K562 (cell line): Measurements from ENCODE around the gene MAP3K7. TPM values are rescaled to one million over a fixed set of nuclear protein-coding genes. Genes with fewer than 3 reads are reported as not detected.

Experiments
- ATAC-seq: fragments of 200-7000 bp; cut with Tn5 transposase; 3 replicates; pipeline ENCODE4 v1.9.1; 2020; ENCODE audit warnings: moderate library complexity
- BruUV-seq: library from RNA; stranded (reverse); fragments of 400-500 nt; replicated peaks from 2 replicates; lab custom pipeline; 2021; lab: Mats Ljungman, UMichigan
- CTCF ChIA-PET: fragments of 300-600 bp; formaldehyde crosslinking; extraction: SDS; loops from one replicate; lab custom pipeline; 2021; ENCODE audit warnings: low intra/inter-chr PET ratio; lab: Yijun Ruan, JAX
- POLR2A ChIA-PET: fragments of 300-600, 350-650 bp; sonication (Branson Sonifier 250); formaldehyde crosslinking; extraction: SDS; loops from one replicate; lab custom pipeline; 2021; ENCODE audit warnings: antibody characterized with exemption, inconsistent platforms; lab: Yijun Ruan, JAX
- DNase-seq, 4 experiments: peaks; one replicate each; pipeline versions ENCODE4 v3.0.0 to v3.0.0-alpha.2; 2011 to 2018; ENCODE audit warnings: low spot score in 3 of 4, mixed read lengths in 3 of 4; ENCODE audit errors: extremely low read depth in 1 of 4
- FAIRE-seq: peaks from 2 replicates; lab custom pipeline; 2011; peaks lifted over from hg19 to GRCh38; lab: Jason Lieb, UNC
- H2AFZ ChIP-seq: 2 replicates; pipeline ENCODE4 v1.6.0; 2011; ENCODE audit warnings: low read depth, low read length, control low read depth, inconsistent platforms
- H3K27ac ChIP-seq: fragments of 200-600 bp; 3 replicates; pipeline ENCODE4 v1.8.0; 2011; ENCODE audit warnings: low read depth, mild to moderate bottlenecking, control low read depth, inconsistent platforms, low read length, moderate library complexity, mixed read lengths; ENCODE audit errors: extremely low read depth
- H3K27me3 ChIP-seq, 2 experiments: fragments of 300-600 bp in 1 of 2; 2 replicates in 1 of 2; 3 replicates in 1 of 2; pipeline versions ENCODE4 v1.6.0 to v1.8.0; 2011; ENCODE audit warnings: inconsistent platforms in 2 of 2, low read length in 2 of 2, mild to moderate bottlenecking in 1 of 2, mixed read lengths in 1 of 2, moderate library complexity in 1 of 2; ENCODE audit not compliant: control insufficient read depth in 2 of 2, insufficient read depth in 2 of 2
- H3K36me3 ChIP-seq: fragments of 300-600 bp; 3 replicates; pipeline ENCODE4 v1.8.0; 2011; ENCODE audit warnings: mild to moderate bottlenecking, low read length, inconsistent platforms; ENCODE audit not compliant: control insufficient read depth, insufficient read depth
- H3K4me1 ChIP-seq, 2 experiments: fragments of 200-600 bp in 1 of 2; replicated peaks in 1 of 2; 2 replicates in 1 of 2; 3 replicates in 1 of 2; pipeline versions ENCODE4 v1.5.1 to v1.8.0; 2011; ENCODE audit warnings: inconsistent platforms in 2 of 2, low read length in 2 of 2, mild to moderate bottlenecking in 1 of 2, mixed read lengths in 1 of 2, moderate library complexity in 1 of 2; ENCODE audit not compliant: control insufficient read depth in 2 of 2, insufficient read depth in 2 of 2
- H3K4me2 ChIP-seq: 2 replicates; pipeline ENCODE4 v1.6.1; 2011; ENCODE audit warnings: low read length, control low read depth, inconsistent platforms, mixed read lengths; ENCODE audit not compliant: insufficient read depth
- H3K4me3 ChIP-seq: fragments of 200-600 bp; sonication (generic), shearing (Covaris generic); 2 replicates; pipeline ENCODE4 v1.5.1; 2016; ENCODE audit warnings: control low read depth, inconsistent platforms
- H3K79me2 ChIP-seq: fragments of 200-600 bp; 3 replicates; pipeline ENCODE4 v1.8.0; 2011; ENCODE audit warnings: low read length, inconsistent platforms; ENCODE audit not compliant: control insufficient read depth, insufficient read depth
- H3K9ac ChIP-seq, 2 experiments: 2 replicates each; pipeline versions ENCODE4 v1.6.0 to v1.6.1; 2011; ENCODE audit warnings: low read depth in 2 of 2, low read length in 2 of 2, control low read depth in 1 of 2, inconsistent platforms in 1 of 2, mild to moderate bottlenecking in 1 of 2, mixed read lengths in 1 of 2; ENCODE audit not compliant: insufficient read depth in 1 of 2
- H3K9me1 ChIP-seq: one replicate; pipeline ENCODE4 v1.6.0; 2011; ENCODE audit warnings: inconsistent platforms, mild to moderate bottlenecking, low read length, moderate library complexity; ENCODE audit not compliant: control insufficient read depth, insufficient read depth
- H3K9me3 ChIP-seq: replicated peaks from 2 replicates; pipeline ENCODE4 v1.5.1; 2011; ENCODE audit warnings: low read depth, low read length, inconsistent platforms; ENCODE audit not compliant: control insufficient read depth, insufficient read depth
- H4K20me1 ChIP-seq: replicated peaks from 2 replicates; pipeline ENCODE4 v1.6.1; 2011; ENCODE audit warnings: low read length, inconsistent platforms, mixed read lengths; ENCODE audit not compliant: control insufficient read depth, insufficient read depth
- CBFA2T3 ChIP-seq: fragments of 450-650 bp; IDR thresholded peaks from 2 replicates; pipeline ENCODE4 v1.6.1; 2017
- HIVEP1 ChIP-seq: fragments of 250-450 bp; sonication (Bioruptor Pico); IDR thresholded peaks from 2 replicates; pipeline ENCODE4 v1.4.0; 2020; ENCODE audit warnings: mild to moderate bottlenecking
- SMAD4 ChIP-seq: fragments of 250-450 bp; sonication (Bioruptor Pico); conservative IDR thresholded peaks from 2 replicates; pipeline ENCODE4 v1.8.0; 2021; ENCODE audit warnings: inconsistent platforms, mild to moderate bottlenecking, moderate library complexity
- ZNF707 ChIP-seq: fragments of 250-450 bp; sonication (Bioruptor Pico); conservative IDR thresholded peaks from 2 replicates; pipeline ENCODE4 v1.8.0; 2022; ENCODE audit warnings: inconsistent platforms, mild to moderate bottlenecking, moderate library complexity
- WGBS: fragments of 100-300 bp; shearing (Covaris generic); methylation state at CpG from one replicate; pipeline ENCODE4 v1.1.6; 2016; ENCODE audit warnings: low coverage, mixed read lengths; ENCODE audit not compliant: insufficient coverage; ENCODE audit errors: missing lambda C conversion rate; 5-methylcytosine and 5-hydroxymethylcytosine counted together
- in situ Hi-C: fragments of 300-500 bp; cut with MboI; formaldehyde crosslinking; loops from 4 replicates; pipeline ENCODE4 v1.15.0; 2018; ENCODE audit warnings: inconsistent platforms, mixed read lengths
- intact Hi-C: fragments of 100-400 bp; cut with micrococcal nuclease; formaldehyde crosslinking; loops from 2 replicates; pipeline ENCODE4 v1.14.2; 2022
- polyA plus RNA-seq, 8 experiments: library from polyadenylated mRNA; depleted of rRNA in 4 of 8; stranded (reverse) in 5 of 8; unstranded in 3 of 8; fragments of >200 nt; fragmentation: Nextera tagmentation in 2 of 8; fragmentation: Illumina TruSeq in 1 of 8; extraction: Ambion mirVana in 2 of 8; extraction: Trizol in 1 of 8; gene quantifications; 2 replicates each; pipeline versions ENCODE4 v1.2.1 to v1.2.3, GENCODE V29; 2011 to 2014; ENCODE audit warnings: inconsistent platforms in 1 of 8, missing spikeins in 1 of 8
- total RNA-seq, 7 experiments: library from RNA; depleted of rRNA in 6 of 7; stranded (reverse); fragments of >200 nt in 6 of 7; fragmentation: Illumina TruSeq in 2 of 7; extraction: Trizol in 2 of 7; gene quantifications; 2 replicates each; pipeline versions ENCODE4 v1.2.1 to v1.2.3, GENCODE V29; 2011 to 2021; ENCODE audit warnings: low replicate concordance in 1 of 7
- TF ChIP-seq, protein P1 (sequence below): sonication (generic); formaldehyde crosslinking; IDR thresholded peaks from 2 replicates; pipeline ENCODE4 v1.8.0; 2022; ENCODE audit warnings: mild to moderate bottlenecking, missing genetic modification reagents

The MAP3K7 gene
- total and polyA plus RNA-seq, 9 of the 15 experiments (the other 6 are each of a cell fraction or from before 2014, with no cell fraction given), result 13.4 to 60.9 (median 34.8) TPM

DNA sequence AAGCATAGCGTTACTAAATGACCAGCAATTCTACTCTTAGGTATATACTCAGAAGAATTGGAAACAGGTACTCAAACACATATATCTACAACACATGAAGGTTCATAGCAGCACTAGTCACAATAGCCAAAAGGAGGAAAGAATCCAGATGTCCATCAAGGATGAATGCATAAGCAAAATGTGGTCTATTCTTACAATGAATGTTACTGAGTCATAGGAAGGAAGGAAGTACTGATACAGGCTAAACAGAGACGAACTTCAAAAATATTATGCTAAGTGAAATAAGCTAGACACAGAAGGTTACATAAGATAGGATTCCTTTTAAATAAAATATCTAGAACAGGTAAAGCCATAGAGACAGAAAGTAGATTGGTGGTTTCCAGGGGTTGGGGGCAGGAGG lies 93.5 kb downstream of the MAP3K7 start (continued):
- no peak for TF ChIP-seq HIVEP1 (CRISPR knock-in tag)

DNA sequence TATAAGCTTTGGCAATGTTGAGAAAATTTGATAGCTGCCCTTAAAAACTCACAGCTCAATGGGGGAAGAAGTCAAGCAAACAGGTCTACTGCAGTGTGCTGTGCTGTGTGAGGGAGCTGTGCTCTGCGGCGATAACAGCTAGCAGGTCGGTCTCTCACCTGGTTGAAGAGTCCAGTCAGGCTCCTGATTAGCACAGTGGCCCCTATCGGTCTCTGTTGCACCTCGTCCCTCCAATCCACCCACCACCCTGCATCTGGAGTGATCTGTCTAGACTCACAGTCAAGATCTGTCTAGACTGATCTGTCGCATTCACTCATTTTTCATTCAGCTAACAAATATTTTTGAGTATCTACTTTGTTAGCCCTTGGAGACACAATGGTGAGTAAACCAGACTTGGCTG lies 94.1 kb downstream of the MAP3K7 start:
- ChIA-PET CTCF (no interaction called here), POLR2A (no interaction called here)
- H3K4me1 ChIP-seq, result peaks cover 0 to 3% of the 10 kb centered on the region in 2 experiments; a peak in 2 of 5 replicates
- H4K20me1 ChIP-seq, result no peaks in the 10 kb centered on the region
- H3K27me3 ChIP-seq, result no peaks in the 10 kb centered on the region
- H3K36me3 ChIP-seq, result no peaks in the 10 kb centered on the region
- H3K4me2 ChIP-seq, result no peak overlapping the region
- WGBS, result 22% methylated on average over 6 of the region's 6 CpGs
- H3K9me3 ChIP-seq, result no peaks in the 10 kb centered on the region
- no peak overlapping the region for H3K4me3 ChIP-seq
- H2AFZ ChIP-seq, result no peak overlapping the region
- H3K27ac ChIP-seq, result no peak overlapping the region
- H3K9ac ChIP-seq, result no peak overlapping the region
- FAIRE-seq (peak; percentile 32), ATAC-seq (peak; percentile 51), DNase-seq (peak; percentile 28 to 43 (median 29))
- no peaks in the 10 kb centered on the region for H3K79me2 ChIP-seq
- no peaks in the 10 kb centered on the region for H3K9me1 ChIP-seq
- TF ChIP-seq SMAD4 (CRISPR knock-in tag) (peak; percentile 47), CBFA2T3 (peak; percentile 60), ZNF707 (CRISPR knock-in tag) (no peak)
- TF ChIP-seq, protein P1, sequence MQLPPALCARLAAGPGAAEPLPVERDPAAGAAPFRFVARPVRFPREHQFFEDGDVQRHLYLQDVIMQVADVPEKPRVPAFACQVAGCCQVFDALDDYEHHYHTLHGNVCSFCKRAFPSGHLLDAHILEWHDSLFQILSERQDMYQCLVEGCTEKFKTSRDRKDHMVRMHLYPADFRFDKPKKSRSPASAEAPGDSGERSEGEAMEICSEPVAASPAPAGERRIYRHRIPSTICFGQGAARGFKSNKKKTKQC (CRISPR knock-in tag), result no peak
- no TSS peak for BruUV-seq
- intact Hi-C loops, result no loop called here
- in situ Hi-C loops, result no loop called here
